Left lung (tissue), 10 donors: ENCODE results near the gene DYNC1LI2. TPM values are rescaled to one million over a fixed set of nuclear protein-coding genes. Genes with fewer than 3 reads are reported as not detected.

Experiments
- ATAC-seq: fragments of 200-7000 bp; cut with Tn5 transposase; one replicate; pipeline ENCODE4 v1.9.1; 2020; ENCODE audit warnings: moderate library complexity
- DNase-seq, 4 donors: peaks; one replicate each; pipeline ENCODE4 v3.0.0-alpha.2; 2013 to 2020
- H3K27ac ChIP-seq, 2 donors: fragments of 200-600 bp; sonication (generic) in 1 of 2; one replicate each; pipeline versions ENCODE4 v1.5.0 to v1.8.0; 2020 to 2021
- H3K27me3 ChIP-seq, 2 donors: fragments of 200-600 bp; sonication (generic) in 1 of 2; one replicate each; pipeline versions ENCODE4 v1.5.0 to v1.8.0; 2020 to 2021
- H3K36me3 ChIP-seq, 2 donors: fragments of 200-600 bp; sonication (generic) in 1 of 2; one replicate each; pipeline versions ENCODE4 v1.5.0 to v1.8.0; 2020 to 2021
- H3K4me1 ChIP-seq, 2 donors: fragments of 200-600 bp; one replicate each; pipeline ENCODE4 v1.8.0; 2021
- H3K4me3 ChIP-seq, 2 donors: fragments of 200-600 bp; sonication (generic) in 1 of 2; one replicate each; pipeline versions ENCODE4 v1.5.0 to v1.8.0; 2020 to 2021; ENCODE audit warnings: mild to moderate bottlenecking in 1 of 2
- H3K9me3 ChIP-seq, 2 donors: fragments of 200-600 bp; sonication (generic) in 1 of 2; one replicate each; pipeline versions ENCODE4 v1.5.0 to v1.8.0; 2020 to 2021
- intact Hi-C, 2 donors: fragments of 100-400 bp; cut with DNase I; formaldehyde crosslinking; loops; one replicate each; pipeline versions ENCODE4 v1.11.2 to v1.14.2; 2022
- polyA plus RNA-seq, 6 donors: library from polyadenylated mRNA; unstranded; fragments of 120-200 nt; gene quantifications; one replicate each; pipeline ENCODE4 v1.2.1, GENCODE V29; 2013; ENCODE audit not compliant: insufficient read length in 6 of 6
- total RNA-seq, 2 donors: library from RNA; stranded (reverse); fragmentation: NEBNext Ultra II Directional; extraction: Animal tissue kit (Norgen Biotek cat#: 25700); gene quantifications; one replicate each; pipeline ENCODE4 v1.2.1, GENCODE V29; 2021
- TF ChIP-seq, protein P1 (sequence below), 2 donors: fragments of 200-600 bp; sonication (generic) in 1 of 2; IDR thresholded peaks; one replicate each; pipeline versions ENCODE4 v1.5.0 to v1.8.0; 2021; ENCODE audit warnings: antibody characterized with exemption in 2 of 2
- donor health status: DM: no; HTN: yes; CAD: no.
- donor health status: DM: no; HTN: no; CAD: no.

The DYNC1LI2 gene
- total and polyA plus RNA-seq, 8 donors: 118 to 162 (median 145) TPM

DNA sequence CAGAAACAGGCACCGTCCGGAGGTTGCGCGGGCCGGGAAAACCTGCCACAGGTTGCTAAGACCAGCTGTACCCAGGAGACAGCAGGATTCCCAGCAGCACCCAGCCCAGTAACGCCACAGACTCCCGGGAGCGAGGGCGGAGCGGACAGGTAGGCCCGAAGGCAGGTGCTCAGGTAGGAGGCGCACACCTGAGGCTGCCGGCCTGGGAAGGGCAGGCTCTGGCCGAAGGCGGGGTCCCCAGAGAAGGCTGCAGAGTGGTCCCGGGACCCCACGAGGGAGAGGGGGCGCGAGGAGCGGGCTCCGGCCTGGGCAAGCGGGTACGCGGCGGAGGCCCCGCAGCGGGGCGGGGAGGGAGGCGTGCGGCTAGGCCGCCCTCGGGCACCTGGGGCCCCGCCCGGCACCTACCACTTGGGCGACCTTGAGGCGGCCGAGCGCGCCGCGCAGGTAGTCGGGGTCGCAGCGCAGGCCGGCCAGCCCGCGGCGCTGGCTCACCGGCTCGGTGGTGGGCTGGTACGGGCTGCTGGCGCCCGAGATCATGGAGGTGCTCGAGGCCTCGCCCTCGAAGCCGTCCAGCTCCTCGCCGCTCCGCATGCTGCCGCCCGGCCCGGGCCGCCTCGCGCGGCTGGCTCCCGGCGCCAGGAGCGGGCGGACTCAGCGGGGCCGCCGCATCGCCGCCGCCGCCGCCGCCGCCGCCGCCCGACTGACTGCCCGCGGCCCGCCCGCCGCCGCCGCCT is 55.3 kb downstream of the DYNC1LI2 start:
- H3K27ac ChIP-seq: peak overlapping the region; percentile 73 to 76
- peak overlapping the region; percentile 62 to 68 for H3K4me3 ChIP-seq
- H3K36me3 ChIP-seq: no peaks in the 10 kb centered on the region
- TF ChIP-seq, protein P1, sequence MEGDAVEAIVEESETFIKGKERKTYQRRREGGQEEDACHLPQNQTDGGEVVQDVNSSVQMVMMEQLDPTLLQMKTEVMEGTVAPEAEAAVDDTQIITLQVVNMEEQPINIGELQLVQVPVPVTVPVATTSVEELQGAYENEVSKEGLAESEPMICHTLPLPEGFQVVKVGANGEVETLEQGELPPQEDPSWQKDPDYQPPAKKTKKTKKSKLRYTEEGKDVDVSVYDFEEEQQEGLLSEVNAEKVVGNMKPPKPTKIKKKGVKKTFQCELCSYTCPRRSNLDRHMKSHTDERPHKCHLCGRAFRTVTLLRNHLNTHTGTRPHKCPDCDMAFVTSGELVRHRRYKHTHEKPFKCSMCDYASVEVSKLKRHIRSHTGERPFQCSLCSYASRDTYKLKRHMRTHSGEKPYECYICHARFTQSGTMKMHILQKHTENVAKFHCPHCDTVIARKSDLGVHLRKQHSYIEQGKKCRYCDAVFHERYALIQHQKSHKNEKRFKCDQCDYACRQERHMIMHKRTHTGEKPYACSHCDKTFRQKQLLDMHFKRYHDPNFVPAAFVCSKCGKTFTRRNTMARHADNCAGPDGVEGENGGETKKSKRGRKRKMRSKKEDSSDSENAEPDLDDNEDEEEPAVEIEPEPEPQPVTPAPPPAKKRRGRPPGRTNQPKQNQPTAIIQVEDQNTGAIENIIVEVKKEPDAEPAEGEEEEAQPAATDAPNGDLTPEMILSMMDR (IDR thresholded peaks at IDR 0.05): no peak
- peak; percentile 60 for ATAC-seq
- no peaks in the 10 kb centered on the region for H3K27me3 ChIP-seq
- H3K4me1 ChIP-seq: peaks cover 12 to 52% of the 10 kb centered on the region in 2 donors
- intact Hi-C loops: no loop called here
- DNase-seq: peak in 3 of 4 donors; percentile 24 to 87 (median 55)
- no peaks in the 10 kb centered on the region for H3K9me3 ChIP-seq

DNA sequence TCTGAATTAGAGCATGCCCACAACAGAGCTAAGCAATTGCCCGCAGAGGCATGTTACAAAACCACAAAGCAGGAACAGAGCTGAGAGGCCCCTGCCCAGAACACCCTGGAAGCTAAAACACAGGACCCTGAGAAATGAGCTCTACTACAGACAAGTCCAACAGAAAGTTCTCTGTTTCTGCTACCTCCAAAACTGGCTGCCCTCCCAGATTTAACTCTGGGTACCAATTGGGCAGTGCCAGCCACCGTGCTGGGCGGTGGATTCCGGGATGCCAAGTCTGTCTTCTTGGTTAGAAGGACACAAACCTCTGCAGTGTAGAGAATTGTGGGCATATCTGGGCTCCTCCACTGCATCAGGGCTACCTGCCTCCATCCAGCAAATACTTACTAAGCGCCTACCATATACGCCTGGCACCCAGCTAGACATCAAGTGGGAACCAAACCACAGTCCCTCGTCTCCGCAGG is 55.9 kb downstream of the DYNC1LI2 start:
- intact Hi-C loops: no loop called here
- H3K27ac ChIP-seq: peak overlapping the region; percentile 73 to 76

DNA sequence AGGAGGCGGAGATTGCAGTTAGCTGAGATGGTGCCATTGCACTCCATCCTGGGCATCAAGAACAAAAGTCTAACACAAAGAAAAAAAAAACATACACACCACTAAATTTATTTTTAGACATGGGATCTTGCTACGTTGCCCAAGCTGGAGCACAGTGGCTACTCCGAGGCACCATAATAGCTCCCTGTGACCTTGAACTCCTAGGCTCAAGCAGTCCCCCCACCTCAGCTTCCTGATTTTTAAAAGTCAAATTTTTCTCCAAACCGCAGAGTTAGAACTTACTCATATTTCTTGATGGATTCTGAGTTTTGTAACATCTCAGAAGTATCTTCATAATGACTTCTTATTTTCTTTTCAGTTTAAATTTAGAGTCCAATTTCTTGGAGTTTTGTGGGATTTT is 58.3 kb downstream of the DYNC1LI2 start:
- Histone ChIP-seq H3K4me3 (no peak overlapping the region), H3K27ac (no peak overlapping the region), H3K27me3 (no peaks in the 10 kb centered on the region), H3K36me3 (no peaks in the 10 kb centered on the region), H3K9me3 (no peaks in the 10 kb centered on the region), H3K4me1 (peaks cover 12 to 41% of the 10 kb centered on the region in 2 donors)
- DNase-seq: no peak
- intact Hi-C loops: no loop called here
- TF ChIP-seq, protein P1 (IDR thresholded peaks at IDR 0.05): no peak
- no peak for ATAC-seq

More for the DNA sequence above, 55.9 kb downstream of the DYNC1LI2 start:
- Histone ChIP-seq H3K4me1 (peaks cover 12 to 48% of the 10 kb centered on the region in 2 donors), H3K4me3 (peak overlapping the region; percentile 62 to 68), H3K36me3 (no peaks in the 10 kb centered on the region), H3K27me3 (no peaks in the 10 kb centered on the region), H3K9me3 (no peaks in the 10 kb centered on the region)
- ATAC-seq (no peak), DNase-seq (no peak)
- TF ChIP-seq, protein P1 (IDR thresholded peaks at IDR 0.05): no peak

DNA sequence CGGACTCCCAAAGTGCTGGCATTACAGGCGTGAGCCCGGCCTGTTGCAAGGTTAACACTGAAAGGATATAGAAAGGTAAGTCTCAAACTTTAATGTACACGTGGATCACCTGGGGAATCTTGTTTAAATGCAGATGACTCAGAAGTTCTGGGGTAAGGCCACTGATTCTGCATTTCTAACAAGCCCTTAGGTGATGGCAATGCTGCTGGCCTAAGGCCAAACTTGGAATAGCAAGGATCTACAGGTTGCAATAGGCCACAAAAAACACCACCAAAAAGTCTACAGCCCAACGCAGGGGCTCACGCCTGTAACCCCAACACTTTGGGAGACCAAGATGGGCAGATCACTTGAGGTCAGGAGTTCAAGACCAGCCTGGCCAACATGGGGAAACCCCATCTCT is 59.1 kb downstream of the DYNC1LI2 start:
- no peak for DNase-seq
- Histone ChIP-seq H3K4me3 (no peak overlapping the region), H3K27me3 (no peaks in the 10 kb centered on the region), H3K36me3 (no peaks in the 10 kb centered on the region), H3K4me1 (peaks cover 12 to 38% of the 10 kb centered on the region in 2 donors), H3K27ac (no peak overlapping the region), H3K9me3 (no peaks in the 10 kb centered on the region)
- intact Hi-C loops: no loop called here
- TF ChIP-seq, protein P1 (IDR thresholded peaks at IDR 0.05): no peak
- no peak for ATAC-seq

DNA sequence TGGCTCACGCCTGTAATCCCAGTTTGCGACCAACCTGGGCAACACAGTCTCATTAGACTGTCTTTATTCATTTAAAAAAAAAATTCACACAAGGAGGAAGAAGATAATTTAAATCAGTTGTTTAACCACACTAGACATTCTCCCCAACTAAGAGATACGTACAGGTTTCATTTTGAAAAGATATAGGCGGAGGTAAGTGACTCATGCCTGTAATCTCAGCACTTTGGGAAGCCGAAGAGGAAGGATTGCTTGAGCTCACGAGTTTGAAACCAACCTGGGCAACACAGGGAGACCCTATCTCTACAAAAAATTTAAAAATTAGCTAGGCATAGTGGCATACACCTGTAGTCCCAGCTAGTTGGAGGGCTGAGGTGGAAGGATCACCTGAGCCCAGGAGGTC is 60.2 kb downstream of the DYNC1LI2 start:
- ATAC-seq (no peak), DNase-seq (no peak)
- TF ChIP-seq, protein P1 (IDR thresholded peaks at IDR 0.05): no peak
- no peaks in the 10 kb centered on the region for H3K36me3 ChIP-seq
- no peak overlapping the region for H3K4me3 ChIP-seq
- intact Hi-C loops: no loop called here
- H3K4me1 ChIP-seq: peaks cover 12 to 33% of the 10 kb centered on the region in 2 donors
- no peaks in the 10 kb centered on the region for H3K9me3 ChIP-seq
- no peaks in the 10 kb centered on the region for H3K27me3 ChIP-seq
- no peak overlapping the region for H3K27ac ChIP-seq
